KOPT-K1 (cell line): ENCODE data around the gene C2CD3.
"Not testable (repeated sequence)": the region's sequence is repeated elsewhere in the genome, so short reads cannot be mapped to it uniquely, and the experiment has no call there.

Experiments used
- H3K27ac ChIP-seq: fragments of 200-600 bp; sonication (generic); 2 replicates; pipeline ENCODE4 v1.5.1; 2016; ENCODE audit warnings: antibody characterized with exemption, mild to moderate bottlenecking, low read depth, low read length; ENCODE audit not compliant: poor library complexity, severe bottlenecking
- H3K36me3 ChIP-seq: fragments of 200-600 bp; sonication (generic); 2 replicates; pipeline ENCODE4 v1.5.1; 2017; ENCODE audit warnings: antibody characterized with exemption, mild to moderate bottlenecking, low read length, moderate library complexity; ENCODE audit not compliant: insufficient read depth
- H3K9me3 ChIP-seq: fragments of 200-600 bp; sonication (generic); 2 replicates; pipeline ENCODE4 v1.5.1; 2017; ENCODE audit warnings: antibody characterized with exemption, low read length, mild to moderate bottlenecking; ENCODE audit not compliant: insufficient read depth, poor library complexity, severe bottlenecking

C2CD3 gene

GRCh38 chr11:74141908-74142307, 28.9 kb downstream of the C2CD3 start:
- H3K27ac ChIP-seq: no peak overlapping the region
- peaks cover 33% of the 10 kb centered on the region for H3K36me3 ChIP-seq
- H3K9me3 ChIP-seq: no peaks in the 10 kb centered on the region

DNA sequence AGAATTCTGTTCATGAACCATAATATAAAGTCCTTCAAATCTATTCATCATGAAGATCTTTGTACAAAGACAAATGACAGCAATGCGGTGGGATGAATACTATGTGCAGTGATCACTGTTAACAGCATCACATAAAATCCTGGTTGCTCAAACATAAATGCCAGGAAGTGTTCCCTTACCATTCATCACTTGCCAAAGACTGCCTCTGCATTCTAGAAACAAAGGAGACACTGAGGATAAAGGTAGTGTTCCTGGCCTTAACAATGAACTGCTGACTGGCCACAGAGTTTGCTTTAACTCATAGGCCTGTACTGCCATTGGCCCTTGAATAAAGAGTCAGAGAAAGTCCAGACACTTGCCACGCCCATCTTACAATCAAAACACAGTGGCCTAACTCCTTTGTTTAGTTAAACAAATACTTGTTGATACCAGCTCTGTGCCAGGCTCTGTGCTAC, 29.5 kb downstream of the C2CD3 start:
- Histone ChIP-seq H3K36me3 (peaks cover 39% of the 10 kb centered on the region), H3K9me3 (no peaks in the 10 kb centered on the region), H3K27ac (no peak overlapping the region)

- H3K9me3 ChIP-seq: not testable (repeated sequence)
- peaks cover 44% of the 10 kb centered on the region for H3K36me3 ChIP-seq
Observed at GRCh38 chr11:74139919-74140431, 30.8 kb downstream of the C2CD3 start.

GRCh38 chr11:74139151-74139918, 31.5 kb downstream of the C2CD3 start:
- peaks cover 49% of the 10 kb centered on the region for H3K36me3 ChIP-seq
- no peak overlapping the region for H3K27ac ChIP-seq
- H3K9me3 ChIP-seq: no peaks in the 10 kb centered on the region

More at GRCh38 chr11:74139919-74140431, 30.8 kb downstream of the C2CD3 start:
- H3K27ac ChIP-seq: not testable (repeated sequence)

- Histone ChIP-seq H3K27ac (no peak overlapping the region), H3K36me3 (peaks cover 51% of the 10 kb centered on the region), H3K9me3 (no peaks in the 10 kb centered on the region)
Observed at GRCh38 chr11:74138572-74138971, 32.2 kb downstream of the C2CD3 start.

DNA sequence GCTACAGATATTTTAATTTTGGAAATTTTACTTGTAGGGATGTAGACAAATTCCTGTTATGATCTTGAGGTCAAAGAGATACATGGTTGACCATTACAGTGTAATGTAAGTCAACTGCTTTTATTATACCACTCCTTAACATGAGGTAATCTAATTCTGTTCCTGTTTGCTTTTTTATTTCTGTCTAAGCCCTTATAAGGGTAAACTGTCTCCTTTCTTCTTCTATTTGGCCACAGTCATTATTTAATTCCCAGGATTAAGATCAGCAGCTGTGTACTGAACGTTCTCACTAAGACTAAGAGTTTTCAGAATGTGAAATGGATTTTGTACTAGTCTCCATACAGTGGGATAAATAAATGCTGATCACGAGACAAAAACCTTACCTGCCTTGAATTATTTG, 32.8 kb downstream of the C2CD3 start:
- no peaks in the 10 kb centered on the region for H3K9me3 ChIP-seq
- no peak overlapping the region for H3K27ac ChIP-seq
- peaks cover 56% of the 10 kb centered on the region for H3K36me3 ChIP-seq

DNA sequence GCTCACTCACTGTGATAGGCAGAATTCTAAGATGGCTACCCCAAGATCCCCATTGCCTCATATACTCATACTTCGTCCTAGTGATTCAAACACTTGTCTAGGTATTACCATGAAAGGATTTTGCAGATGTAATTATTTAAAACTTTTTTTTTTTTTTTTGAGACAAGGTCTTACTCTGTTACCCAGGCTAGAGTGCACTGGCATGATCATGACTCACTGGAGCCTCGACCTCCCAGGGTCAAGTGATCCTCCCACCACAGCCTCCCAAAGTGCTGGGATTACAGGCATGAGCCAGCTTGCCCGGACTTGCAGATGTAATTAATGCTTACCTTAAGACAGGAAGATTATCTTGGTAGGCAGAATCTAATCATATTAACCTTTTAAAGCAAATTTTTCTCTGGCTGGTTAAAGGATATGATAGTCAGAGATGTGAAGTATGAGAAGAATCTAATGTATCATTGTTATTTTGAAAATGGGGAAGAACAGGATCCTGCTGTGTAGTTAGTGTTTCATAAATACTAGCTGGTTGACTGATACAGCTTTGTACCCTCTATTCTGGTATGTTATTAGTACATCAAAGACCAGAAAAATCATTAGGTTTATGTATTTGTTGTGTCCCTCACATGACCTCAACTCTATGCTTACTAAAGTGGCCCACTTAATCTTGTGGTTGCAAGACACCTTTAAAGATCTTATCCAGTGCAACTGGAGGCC, 35.5 kb downstream of the C2CD3 start:
- H3K27ac ChIP-seq: no peak overlapping the region
- H3K36me3 ChIP-seq: peaks cover 84% of the 10 kb centered on the region
- H3K9me3 ChIP-seq: peaks cover 3% of the 10 kb centered on the region

DNA sequence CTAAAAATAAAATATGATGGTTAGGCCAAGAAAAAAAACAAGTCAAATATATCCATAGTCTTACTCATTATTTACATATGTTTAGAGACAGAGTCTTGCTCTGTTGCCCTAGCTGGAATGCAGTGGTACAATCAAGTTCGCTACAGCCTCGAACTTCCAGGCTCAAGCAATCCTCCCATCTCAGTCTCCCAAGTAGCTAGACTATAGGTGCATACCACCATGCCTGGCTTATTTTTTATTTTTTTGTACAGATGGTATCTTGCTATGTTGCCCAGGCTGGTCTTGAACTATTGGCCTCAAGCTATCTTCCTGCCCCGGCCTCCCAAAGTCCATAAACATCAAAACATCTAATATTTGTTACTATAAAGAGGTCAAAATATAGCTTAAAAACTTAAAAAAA, 36.1 kb downstream of the C2CD3 start:
- Histone ChIP-seq H3K9me3 (peaks cover 4% of the 10 kb centered on the region), H3K27ac (no peak overlapping the region), H3K36me3 (peaks cover 89% of the 10 kb centered on the region)

GRCh38 chr11:74133436-74133835, 37.4 kb downstream of the C2CD3 start:
- H3K36me3 ChIP-seq: peaks cover 77% of the 10 kb centered on the region
- no peak overlapping the region for H3K27ac ChIP-seq
- peaks cover 4% of the 10 kb centered on the region for H3K9me3 ChIP-seq

DNA sequence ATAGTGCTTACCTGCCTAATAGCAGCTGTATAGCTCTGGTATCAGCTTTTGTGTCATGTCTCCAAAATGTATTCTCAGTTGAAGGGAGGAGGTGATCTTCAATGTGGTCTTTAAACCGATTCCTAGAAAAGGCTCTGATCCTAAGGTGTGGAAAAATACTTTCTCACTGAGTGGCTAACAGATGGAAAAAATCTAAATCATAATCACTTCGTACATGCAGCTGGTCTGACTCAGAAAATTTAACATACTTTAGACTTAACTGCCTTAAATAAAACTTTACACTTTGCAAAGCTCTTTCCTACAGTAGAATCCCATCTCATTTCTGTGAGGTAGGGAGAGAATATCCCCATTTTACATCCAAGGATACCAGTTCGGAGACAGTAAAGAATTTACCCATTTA, 38.0 kb downstream of the C2CD3 start:
- Histone ChIP-seq H3K27ac (no peak overlapping the region), H3K36me3 (peaks cover 71% of the 10 kb centered on the region), H3K9me3 (peaks cover 4% of the 10 kb centered on the region)

- H3K9me3 ChIP-seq, H3K27ac ChIP-seq: not testable (repeated sequence)
- H3K36me3 ChIP-seq: peaks cover 40% of the 10 kb centered on the region
Observed at GRCh38 chr11:74129121-74129520, 41.7 kb downstream of the C2CD3 start.

DNA sequence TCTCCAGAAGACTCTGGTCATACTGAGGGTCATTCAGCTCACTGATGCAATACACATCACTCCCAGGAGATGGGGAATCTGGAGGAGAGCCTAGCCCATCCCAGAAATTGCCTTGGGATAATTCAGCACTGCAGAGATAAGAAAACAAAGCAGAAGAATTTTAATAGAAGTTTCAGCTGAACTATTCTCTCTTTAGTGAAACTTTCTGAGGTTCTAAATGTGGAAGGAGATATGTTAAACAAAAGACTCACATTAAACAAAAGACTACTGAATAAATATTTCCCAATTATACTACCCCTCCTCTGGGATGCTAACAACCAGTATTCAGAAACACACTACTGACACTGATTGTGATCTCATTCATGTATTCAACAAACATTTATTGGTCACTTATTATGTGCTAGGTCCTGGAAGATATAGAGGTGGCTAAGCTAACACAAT, 47.8 kb downstream of the C2CD3 start:
- no peak overlapping the region for H3K27ac ChIP-seq

DNA sequence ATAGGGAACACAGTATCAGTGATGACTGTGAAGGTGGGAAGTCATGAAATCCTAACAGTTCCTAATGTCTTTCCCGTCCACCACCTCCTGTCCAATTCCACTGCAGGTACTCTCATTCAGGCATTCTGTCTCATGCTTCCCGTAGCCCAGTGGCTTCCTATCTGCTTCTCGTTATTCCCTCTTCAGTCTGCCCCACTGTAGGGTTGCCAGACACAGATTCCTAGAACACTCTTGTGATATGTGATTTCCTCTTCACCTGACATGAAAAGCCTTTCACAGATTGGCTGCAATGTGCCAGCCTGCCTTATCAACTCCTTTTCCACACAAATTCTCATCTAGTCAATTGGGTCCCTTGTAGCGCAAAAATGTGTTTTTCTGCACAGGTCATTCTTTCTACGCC, 49.0 kb downstream of the C2CD3 start:
- H3K27ac ChIP-seq: no peak overlapping the region
- H3K36me3 ChIP-seq: peaks cover 34% of the 10 kb centered on the region; the same call in 1 of the 2 replicates
- H3K9me3 ChIP-seq: no peaks in the 10 kb centered on the region

More for the DNA sequence above, 47.8 kb downstream of the C2CD3 start:
- Histone ChIP-seq H3K9me3 (no peaks in the 10 kb centered on the region), H3K36me3 (peaks cover 26% of the 10 kb centered on the region; the same call in 1 of the 2 replicates)

DNA sequence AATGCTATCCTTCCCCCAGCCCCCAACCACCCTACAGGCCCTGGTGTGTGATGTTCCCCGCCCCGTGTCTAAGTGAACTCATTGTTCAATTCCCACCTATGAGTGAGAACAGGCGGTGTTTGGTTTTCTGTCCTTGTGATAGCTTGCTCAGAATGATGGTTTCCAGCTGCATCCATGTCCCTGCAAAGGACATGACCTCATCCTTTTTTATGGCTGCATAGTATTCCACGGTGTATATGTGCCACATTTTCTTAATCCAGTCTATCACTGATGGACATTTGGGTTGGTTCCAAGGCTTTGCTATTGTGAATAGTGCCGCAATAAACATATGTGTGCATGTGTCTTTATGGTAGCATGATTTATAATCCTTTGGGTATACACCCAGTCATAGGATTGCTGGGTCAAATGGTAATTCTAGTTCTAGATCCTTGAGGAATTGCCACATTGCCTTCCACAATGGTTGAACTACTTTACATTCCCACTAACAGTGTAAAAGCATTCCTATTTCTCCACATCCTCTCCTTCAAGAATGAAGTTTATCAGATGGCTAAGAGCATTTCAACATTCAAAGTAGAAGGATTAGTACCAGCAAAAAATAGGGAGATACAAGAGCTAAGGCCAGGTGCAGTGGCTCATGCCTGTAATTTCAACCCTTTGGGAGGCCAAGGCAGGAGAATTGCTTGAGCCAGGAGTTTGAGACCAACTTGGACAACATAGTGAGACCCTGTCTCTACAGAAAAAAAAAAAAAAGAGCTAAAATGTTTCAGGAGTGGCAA, 50.4 kb downstream of the C2CD3 start:
- H3K9me3 ChIP-seq, H3K27ac ChIP-seq: not testable (repeated sequence)
- H3K36me3 ChIP-seq: peaks cover 47% of the 10 kb centered on the region; the same call in 1 of the 2 replicates

DNA sequence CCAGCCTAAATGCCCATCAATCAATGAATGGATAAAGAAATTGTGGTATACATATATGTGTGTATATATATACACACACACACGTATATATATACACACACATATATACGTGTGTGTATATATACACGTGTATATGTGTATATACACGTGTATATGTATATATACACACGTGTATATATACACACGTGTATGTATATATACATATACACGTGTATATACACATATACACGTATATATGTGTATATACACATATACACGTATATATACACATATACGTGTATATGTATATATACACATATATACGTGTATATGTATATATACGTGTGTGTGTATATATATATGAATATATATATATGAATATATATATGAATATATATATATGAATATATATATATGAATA, 54.1 kb downstream of the C2CD3 start:
- Histone ChIP-seq H3K9me3 (peaks cover 5% of the 10 kb centered on the region), H3K27ac (no peak overlapping the region), H3K36me3 (peaks cover 71% of the 10 kb centered on the region)
